Gastroesophageal sphincter (tissue), 4 donors: Measurements from ENCODE around the gene FBXO30. TPM values are rescaled to one million over a fixed set of nuclear protein-coding genes. Genes with fewer than 3 reads are reported as not detected.

Experiments used
- ATAC-seq: fragments of 150-250 bp; one replicate; pipeline ENCODE4 v1.9.1; 2016; ENCODE audit warnings: mild to moderate bottlenecking, moderate library complexity
- H3K27ac ChIP-seq, 4 donors: fragments of 200-600 bp; sonication (generic) in 3 of 4; 1 replicate in 3 of 4; 2 replicates in 1 of 4; pipeline ENCODE4 v1.5.1; 2016 to 2019
- H3K27me3 ChIP-seq: fragments of 200-600 bp; sonication (generic); one replicate; pipeline ENCODE4 v1.5.1; 2019
- H3K36me3 ChIP-seq, 2 donors: fragments of 200-600 bp; sonication (generic); one replicate each; pipeline ENCODE4 v1.5.1; 2019; ENCODE audit warnings: control low read depth in 1 of 2
- H3K4me1 ChIP-seq, 3 donors: fragments of 200-600 bp; sonication (generic); 1 replicate in 2 of 3; 2 replicates in 1 of 3; pipeline ENCODE4 v1.5.1; 2016 to 2019; ENCODE audit warnings: control low read depth in 2 of 3
- H3K4me3 ChIP-seq, 2 donors: fragments of 200-600 bp; sonication (generic); one replicate each; pipeline ENCODE4 v1.5.1; 2019; ENCODE audit warnings: mild to moderate bottlenecking in 1 of 2, moderate library complexity in 1 of 2
- H3K9me3 ChIP-seq, 3 donors: fragments of 200-600 bp; sonication (generic); one replicate each; pipeline ENCODE4 v1.5.1; 2017 to 2019; ENCODE audit warnings: control low read depth in 2 of 3
- EP300 ChIP-seq: sonication (generic); formaldehyde crosslinking; IDR thresholded peaks from one replicate; pipeline ENCODE4 v1.6.1; 2017; ENCODE audit warnings: antibody characterized with exemption, mild to moderate bottlenecking
- POLR2A ChIP-seq, 2 donors: fragments of 450-650 bp; IDR thresholded peaks; one replicate each; pipeline ENCODE4 v1.6.1; 2017; ENCODE audit warnings: antibody characterized with exemption in 2 of 2, mild to moderate bottlenecking in 2 of 2, moderate library complexity in 1 of 2
- POLR2AphosphoS5 ChIP-seq: sonication (generic); formaldehyde crosslinking; IDR thresholded peaks from one replicate; pipeline ENCODE4 v1.6.1; 2017; ENCODE audit warnings: antibody characterized with exemption
- WGBS, 2 donors: methylation state at CpG; one replicate each; pipeline ENCODE4 v1.1.5; 2018; ENCODE audit warnings: low coverage in 1 of 2; 5-methylcytosine and 5-hydroxymethylcytosine counted together
- total RNA-seq, 4 donors: library from RNA; depleted of rRNA; stranded (reverse); fragments of >200 nt; gene quantifications; one replicate each; pipeline ENCODE4 v1.1.0, GENCODE V29; 2016
- TF ChIP-seq, protein P1 (sequence below), 4 experiments: fragments of 200-600 bp in 2 of 4; fragments of 450-650 bp in 2 of 4; sonication (generic) in 1 of 4; IDR thresholded peaks; one replicate each; pipeline ENCODE4 v1.5.1; 2017 to 2019; ENCODE audit warnings: antibody characterized with exemption in 4 of 4, mild to moderate bottlenecking in 2 of 4, moderate library complexity in 2 of 4

Gene FBXO30
- total RNA-seq, 4 donors from 2014 or later = 47.7 to 102 (median 63.1) TPM

DNA sequence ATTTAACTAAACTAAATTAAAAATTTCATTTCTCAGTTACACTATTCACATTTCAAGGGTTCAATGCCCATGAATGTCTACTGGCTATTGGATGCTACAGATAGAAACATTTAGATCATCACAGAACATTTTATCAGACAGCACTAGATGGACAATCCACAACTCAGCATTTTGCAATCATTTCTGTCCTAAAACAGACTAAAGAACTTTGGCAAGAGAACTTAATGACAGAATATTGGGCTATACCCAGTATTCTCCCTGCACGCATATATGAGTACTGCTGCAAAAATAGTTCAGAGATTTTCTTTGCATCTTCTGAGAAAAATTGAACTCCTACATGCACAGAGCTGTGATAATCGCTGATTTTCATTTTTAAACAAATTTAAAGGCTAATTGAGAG lies 36.1 kb upstream of the FBXO30 start:
- Histone ChIP-seq H3K9me3 (no peaks in the 10 kb centered on the region), H3K4me3 (no peak overlapping the region), H3K36me3 (no peaks in the 10 kb centered on the region), H3K27ac (no peak overlapping the region), H3K27me3 (no peaks in the 10 kb centered on the region), H3K4me1 (peaks cover 0 to 17% (median 6%) of the 10 kb centered on the region in 3 donors)
- ATAC-seq = no peak
- TF ChIP-seq POLR2A (IDR thresholded peaks at IDR 0.05) = no peak
- no peak for TF ChIP-seq EP300
- TF ChIP-seq, protein P1, sequence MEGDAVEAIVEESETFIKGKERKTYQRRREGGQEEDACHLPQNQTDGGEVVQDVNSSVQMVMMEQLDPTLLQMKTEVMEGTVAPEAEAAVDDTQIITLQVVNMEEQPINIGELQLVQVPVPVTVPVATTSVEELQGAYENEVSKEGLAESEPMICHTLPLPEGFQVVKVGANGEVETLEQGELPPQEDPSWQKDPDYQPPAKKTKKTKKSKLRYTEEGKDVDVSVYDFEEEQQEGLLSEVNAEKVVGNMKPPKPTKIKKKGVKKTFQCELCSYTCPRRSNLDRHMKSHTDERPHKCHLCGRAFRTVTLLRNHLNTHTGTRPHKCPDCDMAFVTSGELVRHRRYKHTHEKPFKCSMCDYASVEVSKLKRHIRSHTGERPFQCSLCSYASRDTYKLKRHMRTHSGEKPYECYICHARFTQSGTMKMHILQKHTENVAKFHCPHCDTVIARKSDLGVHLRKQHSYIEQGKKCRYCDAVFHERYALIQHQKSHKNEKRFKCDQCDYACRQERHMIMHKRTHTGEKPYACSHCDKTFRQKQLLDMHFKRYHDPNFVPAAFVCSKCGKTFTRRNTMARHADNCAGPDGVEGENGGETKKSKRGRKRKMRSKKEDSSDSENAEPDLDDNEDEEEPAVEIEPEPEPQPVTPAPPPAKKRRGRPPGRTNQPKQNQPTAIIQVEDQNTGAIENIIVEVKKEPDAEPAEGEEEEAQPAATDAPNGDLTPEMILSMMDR (IDR thresholded peaks at IDR 0.05) = no peak
- no peak for TF ChIP-seq POLR2AphosphoS5
- WGBS, 2 donors = 68% methylated on average over 2 of the region's 2 CpGs

DNA sequence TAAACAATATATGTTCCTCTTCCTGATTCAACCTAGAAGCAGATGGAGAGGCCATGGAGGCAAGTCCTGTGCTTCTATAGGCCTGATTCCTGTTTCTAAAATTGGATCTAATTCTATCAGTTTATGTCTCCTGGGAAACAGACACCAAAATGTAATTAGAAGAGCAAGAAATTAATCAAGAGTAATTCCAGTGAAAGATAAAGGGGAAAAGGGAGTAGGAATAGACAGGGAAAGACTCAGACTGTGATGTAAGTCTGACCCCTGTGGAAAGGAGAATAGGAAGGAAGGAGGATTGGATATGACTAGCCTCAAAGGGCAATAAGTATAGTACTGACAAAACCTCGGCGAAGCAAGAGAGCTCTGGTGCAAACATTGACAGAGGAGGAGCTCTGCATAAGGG lies 33.9 kb upstream of the FBXO30 start:
- Histone ChIP-seq H3K36me3 (no peaks in the 10 kb centered on the region), H3K9me3 (no peaks in the 10 kb centered on the region), H3K27me3 (no peaks in the 10 kb centered on the region), H3K27ac (no peak overlapping the region), H3K4me1 (peaks cover 0 to 30% (median 8%) of the 10 kb centered on the region in 3 donors), H3K4me3 (no peak overlapping the region)
- no peak for ATAC-seq
- TF ChIP-seq POLR2A (IDR thresholded peaks at IDR 0.05) (no peak), POLR2AphosphoS5 (no peak), EP300 (no peak)
- TF ChIP-seq, protein P1 (IDR thresholded peaks at IDR 0.05) = no peak
- WGBS, 2 donors = 66 to 90% methylated on average over 2 of the region's 2 CpGs

GRCh38 chr6:145845557-145845956 lies 31.0 kb upstream of the FBXO30 start:
- Histone ChIP-seq H3K27ac (peak overlapping the region in 3 of 4 donors; percentile 67 to 84 (median 77)), H3K4me1 (peaks cover 3 to 48% (median 29%) of the 10 kb centered on the region in 3 donors), H3K4me3 (no peak overlapping the region), H3K27me3 (no peaks in the 10 kb centered on the region), H3K36me3 (no peaks in the 10 kb centered on the region), H3K9me3 (no peaks in the 10 kb centered on the region)
- 85 to 86% methylated on average over 2 to 3 of the region's 3 CpGs for WGBS, 2 donors
- ATAC-seq = no peak
- TF ChIP-seq EP300 (no peak), POLR2A (IDR thresholded peaks at IDR 0.05) (no peak), POLR2AphosphoS5 (no peak)
- TF ChIP-seq, protein P1 (IDR thresholded peaks at IDR 0.05) = no peak

DNA sequence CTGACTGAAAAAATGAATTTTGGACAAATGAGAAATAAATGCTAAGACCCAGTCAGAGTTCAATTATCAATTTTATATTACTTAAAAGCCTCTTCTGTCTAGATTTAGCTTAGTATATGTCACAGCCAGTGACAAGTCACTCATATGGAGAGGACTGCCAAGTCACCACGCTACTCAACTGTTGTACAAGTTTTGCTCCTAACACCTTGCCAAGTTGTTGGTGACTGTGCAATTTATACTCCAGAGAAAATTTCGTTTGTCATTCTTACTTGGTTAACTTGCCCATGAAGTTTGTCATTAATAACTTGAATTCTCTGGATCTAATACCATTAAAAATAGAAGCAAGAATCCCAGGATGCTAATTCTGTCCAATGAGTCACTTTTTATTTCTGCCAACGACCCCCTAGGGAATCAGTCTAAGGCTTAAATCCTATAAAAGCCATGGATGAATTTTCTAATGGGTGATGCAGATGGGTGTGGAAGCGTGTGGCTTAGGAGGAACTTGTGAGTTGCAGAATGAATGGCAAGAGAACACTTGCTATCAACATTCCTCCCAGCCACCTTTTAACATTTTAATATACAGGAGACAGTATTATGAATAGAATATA lies 30.4 kb upstream of the FBXO30 start:
- Histone ChIP-seq H3K27ac (peak overlapping the region; percentile 67 to 84 (median 80)), H3K4me1 (peaks cover 3 to 43% (median 24%) of the 10 kb centered on the region in 3 donors), H3K9me3 (no peaks in the 10 kb centered on the region), H3K27me3 (no peaks in the 10 kb centered on the region), H3K4me3 (no peak overlapping the region), H3K36me3 (no peaks in the 10 kb centered on the region)
- 38 to 40% methylated on average over 4 of the region's 4 CpGs for WGBS, 2 donors
- TF ChIP-seq POLR2A (IDR thresholded peaks at IDR 0.05) (no peak), POLR2AphosphoS5 (no peak), EP300 (no peak)
- TF ChIP-seq, protein P1 (IDR thresholded peaks at IDR 0.05) = no peak
- no peak for ATAC-seq
